Fibroblast of mammary gland (primary cell): ENCODE results near the gene MACF1.

Experiments
- DNase-seq: peaks from one replicate; pipeline ENCODE4 v3.0.0-alpha.2; 2010; ENCODE audit warnings: low read depth
- H3K4me3 ChIP-seq: 2 replicates; pipeline ENCODE4 v1.5.1; 2011; ENCODE audit warnings: low read depth, mild to moderate bottlenecking, low read length, moderate library complexity; ENCODE audit not compliant: control insufficient read depth
- TF ChIP-seq, protein P1 (sequence below): conservative IDR thresholded peaks from 2 replicates; pipeline ENCODE4 v1.5.1; 2011; ENCODE audit warnings: low read depth, low read length, inconsistent platforms; ENCODE audit not compliant: control insufficient read depth, insufficient read depth

The MACF1 gene

DNA sequence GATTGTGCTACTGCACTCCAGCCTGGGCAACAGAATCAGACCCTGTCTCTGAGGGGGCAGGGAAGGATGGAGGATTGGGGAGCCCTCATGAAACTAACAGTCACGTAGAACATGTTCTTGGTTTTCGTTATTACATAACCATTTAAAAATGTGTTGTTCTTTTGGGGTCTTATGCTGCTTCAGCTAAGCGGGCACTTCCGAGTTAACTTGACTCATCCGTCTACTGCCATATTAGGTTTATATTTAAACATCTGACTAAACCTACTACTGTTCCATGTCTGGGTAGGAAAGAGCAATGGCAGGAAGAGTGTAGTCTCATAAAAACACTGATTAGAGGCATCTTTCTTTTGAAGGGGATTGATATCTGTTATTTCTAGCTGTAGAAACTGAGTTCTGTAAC lies 227.4 kb downstream of the MACF1 start:
- DNase-seq: no peak
- TF ChIP-seq, protein P1, sequence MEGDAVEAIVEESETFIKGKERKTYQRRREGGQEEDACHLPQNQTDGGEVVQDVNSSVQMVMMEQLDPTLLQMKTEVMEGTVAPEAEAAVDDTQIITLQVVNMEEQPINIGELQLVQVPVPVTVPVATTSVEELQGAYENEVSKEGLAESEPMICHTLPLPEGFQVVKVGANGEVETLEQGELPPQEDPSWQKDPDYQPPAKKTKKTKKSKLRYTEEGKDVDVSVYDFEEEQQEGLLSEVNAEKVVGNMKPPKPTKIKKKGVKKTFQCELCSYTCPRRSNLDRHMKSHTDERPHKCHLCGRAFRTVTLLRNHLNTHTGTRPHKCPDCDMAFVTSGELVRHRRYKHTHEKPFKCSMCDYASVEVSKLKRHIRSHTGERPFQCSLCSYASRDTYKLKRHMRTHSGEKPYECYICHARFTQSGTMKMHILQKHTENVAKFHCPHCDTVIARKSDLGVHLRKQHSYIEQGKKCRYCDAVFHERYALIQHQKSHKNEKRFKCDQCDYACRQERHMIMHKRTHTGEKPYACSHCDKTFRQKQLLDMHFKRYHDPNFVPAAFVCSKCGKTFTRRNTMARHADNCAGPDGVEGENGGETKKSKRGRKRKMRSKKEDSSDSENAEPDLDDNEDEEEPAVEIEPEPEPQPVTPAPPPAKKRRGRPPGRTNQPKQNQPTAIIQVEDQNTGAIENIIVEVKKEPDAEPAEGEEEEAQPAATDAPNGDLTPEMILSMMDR: no peak
- H3K4me3 ChIP-seq: no peak overlapping the region

GRCh38 chr1:39434797-39435395 lies 230.4 kb downstream of the MACF1 start:
- no peak for DNase-seq
- TF ChIP-seq, protein P1: no peak
- H3K4me3 ChIP-seq: no peak overlapping the region

DNA sequence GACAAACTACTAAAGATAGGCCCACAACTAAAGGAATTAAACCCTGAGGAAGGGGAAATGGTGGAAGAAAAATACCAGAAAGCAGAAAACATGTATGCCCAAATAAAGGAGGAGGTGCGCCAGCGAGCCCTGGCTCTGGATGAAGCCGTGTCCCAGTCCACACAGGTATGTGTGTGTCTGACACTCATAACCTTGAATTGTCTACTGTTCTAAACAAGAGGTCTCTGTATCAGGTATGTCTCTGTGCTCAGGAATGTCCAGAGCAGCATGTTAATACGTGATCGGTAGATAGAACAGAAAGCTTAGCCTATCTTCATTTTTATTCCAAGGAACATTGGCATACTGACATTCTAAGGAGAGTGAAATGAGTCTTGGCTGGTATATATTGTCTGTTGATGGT lies 231.1 kb downstream of the MACF1 start:
- no peak overlapping the region for H3K4me3 ChIP-seq
- TF ChIP-seq, protein P1: no peak
- no peak for DNase-seq

DNA sequence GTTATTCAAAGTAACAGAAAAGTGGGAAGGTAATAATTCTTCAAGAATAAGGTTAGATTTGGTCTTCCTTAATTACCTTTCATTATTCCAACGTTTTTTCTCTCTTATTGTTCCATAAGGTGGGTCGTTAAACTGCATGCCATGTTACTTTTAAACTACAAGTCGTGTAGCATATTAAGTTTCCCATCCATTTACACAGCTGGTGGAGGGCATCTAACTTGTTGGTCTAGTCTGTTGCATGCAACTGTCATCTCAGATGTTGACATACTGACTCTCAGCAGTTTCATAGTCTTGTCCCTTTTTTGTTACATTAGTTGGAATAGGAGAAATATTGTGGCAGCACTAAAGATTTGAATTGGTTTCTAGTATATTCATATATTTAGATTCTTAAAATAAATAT lies 232.3 kb downstream of the MACF1 start:
- H3K4me3 ChIP-seq: no peak overlapping the region
- no peak for DNase-seq
- TF ChIP-seq, protein P1: no peak

DNA sequence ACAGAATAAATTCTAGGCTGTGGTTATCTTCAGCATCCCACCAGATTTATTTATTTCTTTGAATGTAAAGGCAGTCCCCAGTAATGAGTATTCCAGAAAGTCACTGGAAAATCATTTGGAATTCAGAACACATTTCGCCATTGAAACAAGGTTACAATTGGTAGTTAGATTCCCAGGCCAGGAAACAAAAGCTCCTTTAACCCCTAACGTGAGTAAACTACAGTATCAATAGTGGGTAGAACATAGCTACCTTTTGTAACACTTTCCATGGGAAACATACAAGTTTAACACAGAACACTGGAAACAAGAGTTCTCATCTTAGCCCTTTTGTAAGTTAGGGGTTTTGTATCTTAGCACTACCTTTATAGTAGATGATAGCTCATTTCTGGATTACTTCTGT lies 233.5 kb downstream of the MACF1 start:
- DNase-seq: no peak
- no peak overlapping the region for H3K4me3 ChIP-seq
- TF ChIP-seq, protein P1: no peak

- no peak overlapping the region for H3K4me3 ChIP-seq
- TF ChIP-seq, protein P1: no peak
- DNase-seq: no peak
Measured at GRCh38 chr1:39440856-39441255, 236.4 kb downstream of the MACF1 start.

- DNase-seq: no peak
- H3K4me3 ChIP-seq: no peak overlapping the region
- TF ChIP-seq, protein P1: no peak
Measured at GRCh38 chr1:39441797-39442196, 237.3 kb downstream of the MACF1 start.
